Stimulated activated CD4-positive, alpha-beta T cell treated with anti-CD3 and anti-CD28 coated beads, Interleukin-1b, Interleukin-23, amount 100 ng/mL, for 24 hours (primary cell): Measurements from ENCODE around the gene CAPZB.

Experiments used
- DNase-seq, 4 experiments: peaks; one replicate each; pipeline ENCODE4 v3.0.0-alpha.2; 2020; ENCODE audit warnings: low read depth in 4 of 4, low spot score in 1 of 4

Gene CAPZB

DNA sequence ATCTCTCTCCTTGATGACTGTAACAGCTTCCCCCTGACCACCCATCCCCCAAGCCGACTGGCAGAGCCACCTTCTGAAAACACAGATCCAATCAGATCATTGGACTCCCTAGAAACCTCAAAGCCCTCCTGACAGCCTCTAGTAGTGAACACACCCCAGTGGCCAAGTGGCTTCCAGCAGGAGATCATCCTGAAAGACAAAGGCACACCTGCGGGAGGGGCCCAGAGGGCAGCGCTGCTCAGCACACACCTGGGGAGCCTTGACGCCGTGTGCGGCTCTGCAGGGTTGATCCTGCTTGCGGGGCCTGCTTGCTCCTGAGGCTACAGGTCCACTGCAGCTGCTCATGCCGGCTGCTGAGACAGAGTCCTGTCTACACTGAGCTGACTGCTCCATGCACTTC lies 131.7 kb downstream of the CAPZB start:
- DNase-seq: no peak

DNA sequence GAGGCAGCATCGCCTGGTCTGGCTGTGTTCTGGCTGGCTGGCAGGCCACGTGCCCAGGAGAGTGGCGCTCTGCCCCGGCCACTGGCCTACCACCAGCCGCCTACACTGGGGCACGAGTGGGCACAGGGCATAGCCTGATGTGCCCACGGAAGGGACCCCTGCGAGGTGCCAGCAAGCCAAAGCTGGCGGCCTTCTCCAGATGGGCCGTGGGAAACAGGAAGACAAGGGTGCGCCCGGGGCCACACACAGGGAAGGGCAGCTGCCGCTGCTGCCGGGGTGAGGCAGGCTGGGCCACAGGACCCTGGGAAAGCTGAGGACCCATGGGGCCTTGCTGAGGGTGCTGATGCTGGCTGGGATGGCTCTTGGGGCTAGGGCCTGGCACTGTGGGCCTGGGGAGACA lies 132.5 kb downstream of the CAPZB start:
- DNase-seq: no peak

GRCh38 chr1:19351873-19352272 lies 133.5 kb downstream of the CAPZB start:
- no peak for DNase-seq

GRCh38 chr1:19350566-19350965 lies 134.8 kb downstream of the CAPZB start:
- DNase-seq: no peak

- no peak for DNase-seq
Measured at GRCh38 chr1:19349999-19350398, 135.3 kb downstream of the CAPZB start.

- no peak for DNase-seq
Measured at GRCh38 chr1:19348441-19349198, 136.7 kb downstream of the CAPZB start.

DNA sequence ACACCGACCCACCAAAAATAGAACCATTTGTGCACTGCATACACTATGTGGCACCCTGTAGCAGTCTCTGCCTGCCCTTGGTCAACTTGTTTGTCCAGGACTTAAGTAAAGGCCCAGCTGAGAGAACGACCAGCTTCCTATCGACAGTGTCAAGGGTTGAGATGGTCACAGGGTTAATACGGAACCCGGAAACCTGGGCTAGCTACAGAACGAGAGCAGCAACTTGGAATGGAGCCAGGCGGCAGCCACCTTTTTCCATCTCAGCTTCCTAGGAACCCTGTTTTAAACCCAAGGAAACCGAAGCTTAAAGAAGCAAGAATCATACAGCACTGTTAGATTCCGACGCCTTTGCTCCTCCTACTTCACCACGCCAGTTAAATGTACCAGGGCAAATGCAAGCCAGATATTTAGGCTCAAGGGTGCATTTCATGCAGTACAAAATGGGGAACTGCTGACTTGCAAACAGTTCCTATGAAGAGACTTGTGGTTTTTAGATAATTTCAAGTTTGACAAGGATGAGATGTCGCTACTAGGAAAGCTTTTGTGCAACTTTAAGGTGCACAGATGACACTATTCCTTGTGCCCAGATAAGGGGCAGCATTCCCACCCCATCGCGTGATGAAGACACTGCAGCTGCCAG lies 137.7 kb downstream of the CAPZB start:
- no peak for DNase-seq

DNA sequence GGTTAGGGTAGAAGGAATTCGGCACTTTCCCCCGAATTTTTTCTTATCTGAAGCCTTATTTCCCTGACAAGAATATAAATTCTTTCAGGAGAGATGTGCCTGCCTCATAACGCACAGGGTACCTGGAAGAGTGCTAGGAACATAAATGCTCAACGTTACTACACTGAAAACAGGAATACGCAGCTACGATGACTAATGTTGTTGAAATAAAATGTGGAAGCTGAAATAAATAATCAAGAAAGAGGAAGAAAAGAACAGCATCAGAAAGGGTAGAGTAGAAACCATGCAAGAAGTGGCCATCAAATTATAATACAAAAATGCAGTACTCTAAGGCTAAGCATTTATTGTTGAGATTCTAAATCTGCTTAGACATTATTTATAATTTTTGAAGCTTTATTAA lies 139.3 kb downstream of the CAPZB start:
- no peak for DNase-seq

DNA sequence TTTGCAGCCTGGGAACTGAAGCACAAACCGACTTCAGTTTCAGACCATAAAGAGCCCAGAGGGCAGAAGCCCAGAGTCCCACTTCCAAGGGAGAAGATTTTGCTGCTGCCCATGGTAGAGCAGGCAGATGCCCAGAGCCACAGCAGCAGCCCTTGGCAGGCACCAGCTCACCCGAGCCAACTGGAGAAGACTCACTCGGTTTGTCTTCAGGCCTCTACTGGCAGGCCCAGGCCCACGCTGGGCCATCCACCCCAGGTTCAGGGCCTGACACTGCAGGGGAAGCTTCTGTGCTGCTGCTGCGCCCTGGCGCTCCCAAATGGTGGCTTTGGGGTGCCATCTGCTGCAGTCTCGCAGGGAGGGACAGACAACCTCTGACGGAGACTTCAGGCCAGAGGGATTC lies 139.9 kb downstream of the CAPZB start:
- no peak for DNase-seq

DNA sequence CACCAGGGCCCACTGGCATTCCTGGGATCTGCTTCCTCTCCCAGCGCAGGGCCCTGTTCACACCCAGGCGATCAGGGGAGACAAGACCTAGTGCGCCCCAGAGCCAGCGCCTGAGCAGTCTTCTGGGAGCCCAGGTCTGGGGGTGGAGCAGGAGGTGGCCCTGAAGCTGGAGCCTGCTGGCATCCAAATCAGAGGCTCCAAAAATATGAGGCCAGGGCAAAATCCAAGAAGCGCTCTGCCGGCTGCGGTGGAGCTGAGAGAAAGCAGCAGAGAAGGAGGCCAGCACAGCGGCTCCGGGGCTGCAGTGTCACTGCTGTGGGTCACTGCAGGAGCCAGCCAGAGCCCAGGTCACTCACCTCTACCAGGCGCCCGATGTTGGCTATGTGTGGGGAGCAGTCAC lies 140.5 kb downstream of the CAPZB start:
- DNase-seq: no peak

- peak in 2 of 4 experiments; percentile 14 to 25 for DNase-seq
Measured at GRCh38 chr1:19344372-19344810, 140.9 kb downstream of the CAPZB start.

GRCh38 chr1:19343617-19344350 lies 141.6 kb downstream of the CAPZB start:
- DNase-seq: no peak

DNA sequence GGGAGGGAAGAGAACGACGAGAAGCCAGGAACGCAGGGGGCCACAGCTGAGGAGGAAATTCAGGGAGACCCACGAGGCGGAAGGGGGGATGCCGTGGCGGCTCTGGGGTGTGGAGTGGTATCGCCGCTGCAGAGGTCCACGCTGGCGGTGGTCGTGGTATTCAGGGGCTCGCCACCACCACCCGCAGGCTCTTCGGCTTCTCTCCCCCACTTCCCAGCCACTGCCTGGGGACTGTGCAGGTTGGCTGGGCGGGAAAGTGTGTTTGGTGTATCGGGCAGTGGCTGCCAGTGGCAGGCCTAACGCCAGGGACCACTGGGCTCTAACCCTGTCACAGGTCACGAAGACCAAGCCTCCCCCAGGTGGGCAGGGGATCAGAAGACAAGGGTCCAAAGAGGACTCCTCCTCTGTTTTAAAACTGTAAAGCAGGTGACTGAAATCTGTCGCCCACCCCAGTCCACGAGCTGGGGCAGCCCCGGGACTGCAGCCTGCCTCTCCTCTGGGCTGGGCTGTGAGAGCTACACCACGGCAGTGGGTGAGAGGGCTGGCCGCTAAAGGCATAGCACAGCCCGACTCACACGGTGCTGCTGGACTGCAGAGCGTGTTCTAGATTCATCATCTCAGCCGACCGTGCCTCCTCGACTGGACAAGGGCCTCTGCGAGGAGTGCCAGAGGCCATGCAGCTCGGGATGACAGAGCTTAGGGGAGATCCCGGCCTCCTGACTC lies 142.3 kb downstream of the CAPZB start:
- DNase-seq: no peak

GRCh38 chr1:19342062-19342750 lies 143.1 kb downstream of the CAPZB start:
- no peak for DNase-seq

- DNase-seq: peak; percentile 55 to 73 (median 66)
Measured at GRCh38 chr1:19341201-19342061, 143.9 kb downstream of the CAPZB start.

- no peak for DNase-seq
Measured at GRCh38 chr1:19340387-19340937, 144.9 kb downstream of the CAPZB start.

GRCh38 chr1:19339214-19339861 lies 146.0 kb downstream of the CAPZB start:
- no peak for DNase-seq

GRCh38 chr1:19338323-19338762 lies 147.0 kb downstream of the CAPZB start:
- DNase-seq: no peak

DNA sequence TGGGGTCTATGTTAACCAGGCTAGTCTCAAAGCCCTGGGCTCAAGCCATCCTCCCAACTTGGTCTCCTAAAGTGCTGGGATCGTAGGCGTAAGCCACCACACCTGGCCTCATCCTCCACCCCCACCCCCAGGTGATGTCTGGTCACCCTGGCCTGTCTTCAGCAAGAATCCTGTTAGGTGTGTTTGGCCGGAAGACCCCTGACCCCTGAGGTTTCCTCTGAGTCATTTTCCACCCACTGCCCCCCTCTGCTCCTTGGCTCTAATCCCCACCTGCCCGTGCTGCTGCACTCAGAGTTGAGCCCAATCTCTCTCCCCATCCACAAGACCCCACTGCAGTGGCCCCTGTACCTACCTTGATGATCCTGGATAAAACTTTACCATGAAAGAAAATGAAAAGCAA lies 148.1 kb downstream of the CAPZB start:
- no peak for DNase-seq
